Endothelial cell of umbilical vein (primary cell): ENCODE results near the gene TM7SF2. TPM values are rescaled to one million over a fixed set of nuclear protein-coding genes. Genes with fewer than 3 reads are reported as not detected.

ENCODE experiments used
- BruUV-seq: library from RNA; stranded (reverse); fragments of 400-500 nt; replicated peaks from 2 replicates; lab custom pipeline; 2021; lab: Mats Ljungman, UMichigan
- CTCF ChIA-PET: fragments of 300-600, 350-600 bp; sonication (Branson Sonifier 250); formaldehyde crosslinking; loops from one replicate; lab custom pipeline; 2021; ENCODE audit warnings: antibody characterized with exemption, inconsistent platforms; lab: Charles Lee
- POLR2A ChIA-PET: fragments of 300-600, 350-600 bp; sonication (Branson Sonifier 250); formaldehyde crosslinking; loops from one replicate; lab custom pipeline; 2021; ENCODE audit warnings: antibody characterized with exemption, inconsistent platforms; lab: Charles Lee
- DNase-seq: peaks from one replicate; pipeline ENCODE4 v3.0.0-alpha.2; 2011; ENCODE audit warnings: low read depth, low spot score
- FAIRE-seq: peaks from 2 replicates; lab custom pipeline; 2011; peaks lifted over from hg19 to GRCh38; lab: Jason Lieb, UNC
- H2AFZ ChIP-seq: 2 replicates; pipeline ENCODE4 v1.6.0; 2012; ENCODE audit warnings: low read depth, low read length, control low read depth, inconsistent platforms
- H3K27ac ChIP-seq: 2 replicates; pipeline ENCODE4 v1.5.1; 2011; ENCODE audit warnings: low read depth, mild to moderate bottlenecking, control low read depth, low read length, moderate library complexity; ENCODE audit not compliant: insufficient read depth
- H3K27me3 ChIP-seq, 2 experiments: 2 replicates each; pipeline versions ENCODE4 v1.6.0 to v1.6.1; 2011; ENCODE audit warnings: low read length in 2 of 2, mixed read lengths in 1 of 2; ENCODE audit not compliant: control insufficient read depth in 2 of 2, insufficient read depth in 2 of 2
- H3K36me3 ChIP-seq, 2 experiments: 2 replicates in 1 of 2; 3 replicates in 1 of 2; pipeline ENCODE4 v1.5.1; 2011; ENCODE audit warnings: low read length in 2 of 2, mild to moderate bottlenecking in 1 of 2, moderate library complexity in 1 of 2; ENCODE audit not compliant: control insufficient read depth in 2 of 2, insufficient read depth in 2 of 2; ENCODE audit errors: extremely low read depth in 1 of 2
- H3K4me1 ChIP-seq: 3 replicates; pipeline ENCODE4 v1.5.1; 2011; ENCODE audit warnings: mild to moderate bottlenecking, low read length; ENCODE audit not compliant: control insufficient read depth, insufficient read depth; ENCODE audit errors: extremely low read depth
- H3K4me2 ChIP-seq: 2 replicates; pipeline ENCODE4 v1.6.1; 2011; ENCODE audit warnings: low read length, control low read depth, mixed read lengths; ENCODE audit not compliant: insufficient read depth
- H3K4me3 ChIP-seq, 3 experiments: fragments of 200-600 bp in 1 of 3; sonication (generic), shearing (Covaris generic) in 1 of 3; replicated peaks in 1 of 3; 2 replicates each; pipeline ENCODE4 v1.5.1; 2011 to 2016; ENCODE audit warnings: control low read depth in 3 of 3, low read length in 3 of 3, mild to moderate bottlenecking in 2 of 3, inconsistent platforms in 1 of 3, low read depth in 1 of 3, moderate library complexity in 1 of 3; ENCODE audit not compliant: insufficient read depth in 1 of 3
- H3K79me2 ChIP-seq: 2 replicates; pipeline ENCODE4 v1.6.0; 2012; ENCODE audit warnings: low read length, inconsistent platforms; ENCODE audit not compliant: control insufficient read depth, insufficient read depth
- H3K9ac ChIP-seq: replicated peaks from 2 replicates; pipeline ENCODE3; 2011; ENCODE audit warnings: low read length, control low read depth; ENCODE audit not compliant: insufficient read depth; ENCODE audit errors: extremely low read depth
- H3K9me1 ChIP-seq: replicated peaks from 3 replicates; pipeline ENCODE4 v1.6.0; 2011; ENCODE audit warnings: mild to moderate bottlenecking, low read length; ENCODE audit not compliant: control insufficient read depth, insufficient read depth; ENCODE audit errors: extremely low read depth
- H3K9me3 ChIP-seq: replicated peaks from 2 replicates; pipeline ENCODE4 v1.5.1; 2012; ENCODE audit warnings: low read length, inconsistent platforms; ENCODE audit not compliant: control insufficient read depth, insufficient read depth
- H4K20me1 ChIP-seq: replicated peaks from 2 replicates; pipeline ENCODE3; 2011; ENCODE audit warnings: mild to moderate bottlenecking, low read length; ENCODE audit not compliant: control insufficient read depth, insufficient read depth; ENCODE audit errors: extremely low read depth
- EZH2 ChIP-seq: IDR thresholded peaks from 2 replicates; pipeline ENCODE4 v1.6.1; 2012; ENCODE audit warnings: borderline replicate concordance, low read depth, mild to moderate bottlenecking, moderate library complexity, low read length, inconsistent platforms; ENCODE audit not compliant: severe bottlenecking
- FOS ChIP-seq: IDR thresholded peaks from 2 replicates; pipeline ENCODE4 v1.6.1; 2011; ENCODE audit warnings: mild to moderate bottlenecking, low read length, moderate library complexity, borderline replicate concordance; ENCODE audit not compliant: insufficient read depth
- GATA2 ChIP-seq: IDR thresholded peaks from 2 replicates; pipeline ENCODE4 v1.7.0; 2011; ENCODE audit warnings: low read depth, mild to moderate bottlenecking, moderate library complexity, mixed read lengths, low read length; ENCODE audit not compliant: insufficient read length, insufficient read depth
- JUN ChIP-seq: IDR thresholded peaks from 2 replicates; pipeline ENCODE4 v1.6.1; 2011; ENCODE audit warnings: borderline replicate concordance, low read depth; ENCODE audit not compliant: insufficient read length, insufficient read depth
- MYC ChIP-seq: IDR thresholded peaks from one replicate; pipeline ENCODE4 v1.6.1; 2011; ENCODE audit warnings: mild to moderate bottlenecking, low read depth, low read length
- POLR2A ChIP-seq: IDR thresholded peaks from 2 replicates; pipeline ENCODE4 v1.6.1; 2012; ENCODE audit warnings: low read depth, mild to moderate bottlenecking, control low read depth, low read length
- POLR2AphosphoS5 ChIP-seq: IDR thresholded peaks from 2 replicates; pipeline ENCODE4 v1.6.1; 2012; ENCODE audit warnings: low read depth, mild to moderate bottlenecking, control low read depth, low read length, moderate library complexity; ENCODE audit not compliant: insufficient read depth
- dilution Hi-C: fragments of 300-500 bp; cut with MboI; formaldehyde crosslinking; loops from one replicate; pipeline ENCODE4 v1.15.0; 2019; ENCODE audit warnings: low sequenced_read_pairs; ENCODE audit not compliant: extremely low pct_ligation_motif_present
- intact Hi-C: fragments of 100-400 bp; cut with micrococcal nuclease; formaldehyde crosslinking; loops from one replicate; pipeline ENCODE4 v1.10.0; 2022
- polyA plus RNA-seq, 4 experiments: library from polyadenylated mRNA; depleted of rRNA in 3 of 4; stranded (reverse) in 3 of 4; unstranded in 1 of 4; fragments of >200 nt; gene quantifications; 2 replicates each; pipeline versions ENCODE4 v1.2.1 to v1.2.3, GENCODE V29; 2011 to 2012; ENCODE audit warnings: missing spikeins in 1 of 4
- total RNA-seq: library from RNA; stranded (reverse); gene quantifications from 2 replicates; pipeline ENCODE4 v1.2.3, GENCODE V29; 2021
- TF ChIP-seq, protein P1 (sequence below), 2 donors: IDR thresholded peaks; 1 replicate in 1 of 2; 2 replicates in 1 of 2; pipeline ENCODE4 v1.5.1; 2011; ENCODE audit warnings: low read length in 2 of 2, mild to moderate bottlenecking in 2 of 2, moderate library complexity in 2 of 2, control low read depth in 1 of 2, inconsistent platforms in 1 of 2, low read depth in 1 of 2; ENCODE audit not compliant: insufficient read depth in 1 of 2; ENCODE audit errors: extremely low read depth in 1 of 2
- TF ChIP-seq, protein P2 (sequence below): IDR thresholded peaks from 2 replicates; pipeline ENCODE4 v1.6.1; 2011; ENCODE audit not compliant: insufficient read depth, insufficient read length

Gene TM7SF2
- total and polyA plus RNA-seq, 2 donors (not counting 3 experiments of a cell fraction or from before 2014, with no cell fraction given), result 11.6 to 47.1 TPM

DNA sequence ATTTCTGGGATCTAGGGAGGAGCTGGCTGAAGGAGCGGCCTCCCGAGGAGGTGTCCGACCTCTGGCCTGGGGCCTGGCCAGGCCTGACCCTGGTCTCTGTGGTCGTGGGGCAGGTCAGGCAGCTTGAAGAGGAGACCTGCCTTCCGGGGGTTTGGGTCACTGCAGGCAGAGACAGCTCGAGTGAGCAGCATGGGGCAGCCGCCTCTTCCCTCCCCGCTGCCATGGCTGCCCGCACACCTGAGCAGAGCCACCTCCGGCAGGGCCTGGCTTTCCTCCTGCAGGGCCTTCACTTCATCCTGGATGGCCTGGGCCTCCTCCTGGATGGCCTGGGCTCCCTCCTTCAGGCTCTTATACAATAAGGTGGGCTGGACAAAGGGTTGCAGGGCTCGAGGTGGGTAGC lies 45.4 kb upstream of the TM7SF2 start:
- DNase-seq, result no peak
- no peak overlapping the region for H3K4me3 ChIP-seq
- BruUV-seq, result no TSS peak
- no peak overlapping the region for H3K9ac ChIP-seq
- no peaks in the 10 kb centered on the region for H3K27me3 ChIP-seq
- no peaks in the 10 kb centered on the region for H3K36me3 ChIP-seq
- no peak overlapping the region for H3K27ac ChIP-seq
- ChIA-PET POLR2A (interaction anchor here (0.5 to 0.6 kb wide), 2 partner anchors 188 to 265 kb away, joined by 6 to 12 read pairs; no protein-coding TSS in a partner anchor), CTCF (no interaction called here)
- no peak overlapping the region for H3K4me2 ChIP-seq
- FAIRE-seq, result no peak
- no peaks in the 10 kb centered on the region for H3K9me3 ChIP-seq
- H3K4me1 ChIP-seq, result no peaks in the 10 kb centered on the region
- H2AFZ ChIP-seq, result no peak overlapping the region
- H3K79me2 ChIP-seq, result no peaks in the 10 kb centered on the region
- TF ChIP-seq POLR2A (no peak), MYC (no peak), GATA2 (no peak), EZH2 (no peak), FOS (no peak)
- intact Hi-C loops (no loop called here), dilution Hi-C loops (no loop called here)
- H4K20me1 ChIP-seq, result no peaks in the 10 kb centered on the region
- no peaks in the 10 kb centered on the region for H3K9me1 ChIP-seq

DNA sequence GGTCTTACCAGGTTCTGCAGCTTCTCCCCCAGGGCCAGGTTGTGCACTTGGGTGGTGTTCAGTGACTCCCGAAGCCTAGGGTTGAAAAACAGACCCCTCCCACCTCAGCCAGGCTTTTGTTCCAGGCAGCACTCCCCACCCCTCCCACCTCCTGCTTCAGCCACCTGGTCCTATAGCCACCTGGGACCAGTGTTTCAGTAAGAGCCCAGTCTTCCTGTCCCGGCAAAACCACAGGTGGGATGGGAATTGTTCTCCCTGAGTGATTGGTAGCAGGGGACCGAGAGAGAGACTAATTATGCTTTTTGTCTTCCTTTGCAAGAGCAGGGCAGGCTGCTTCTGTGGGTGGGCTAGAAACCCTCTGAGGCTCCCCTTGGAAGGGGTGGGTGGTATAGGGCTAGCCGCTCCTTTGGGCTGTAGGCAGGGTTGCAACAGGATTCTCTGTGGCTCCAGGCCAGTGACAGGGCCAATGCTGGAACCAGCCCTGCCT lies 44.8 kb upstream of the TM7SF2 start:
- no peak overlapping the region for H3K4me2 ChIP-seq
- dilution Hi-C loops, result no loop called here
- H3K36me3 ChIP-seq, result no peaks in the 10 kb centered on the region
- TF ChIP-seq EZH2, result no peak
- no peak for TF ChIP-seq POLR2A
- TF ChIP-seq MYC, result no peak
- no peak for TF ChIP-seq GATA2
- TF ChIP-seq POLR2AphosphoS5, result no peak
- TF ChIP-seq, protein P1, sequence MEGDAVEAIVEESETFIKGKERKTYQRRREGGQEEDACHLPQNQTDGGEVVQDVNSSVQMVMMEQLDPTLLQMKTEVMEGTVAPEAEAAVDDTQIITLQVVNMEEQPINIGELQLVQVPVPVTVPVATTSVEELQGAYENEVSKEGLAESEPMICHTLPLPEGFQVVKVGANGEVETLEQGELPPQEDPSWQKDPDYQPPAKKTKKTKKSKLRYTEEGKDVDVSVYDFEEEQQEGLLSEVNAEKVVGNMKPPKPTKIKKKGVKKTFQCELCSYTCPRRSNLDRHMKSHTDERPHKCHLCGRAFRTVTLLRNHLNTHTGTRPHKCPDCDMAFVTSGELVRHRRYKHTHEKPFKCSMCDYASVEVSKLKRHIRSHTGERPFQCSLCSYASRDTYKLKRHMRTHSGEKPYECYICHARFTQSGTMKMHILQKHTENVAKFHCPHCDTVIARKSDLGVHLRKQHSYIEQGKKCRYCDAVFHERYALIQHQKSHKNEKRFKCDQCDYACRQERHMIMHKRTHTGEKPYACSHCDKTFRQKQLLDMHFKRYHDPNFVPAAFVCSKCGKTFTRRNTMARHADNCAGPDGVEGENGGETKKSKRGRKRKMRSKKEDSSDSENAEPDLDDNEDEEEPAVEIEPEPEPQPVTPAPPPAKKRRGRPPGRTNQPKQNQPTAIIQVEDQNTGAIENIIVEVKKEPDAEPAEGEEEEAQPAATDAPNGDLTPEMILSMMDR (IDR thresholded peaks at IDR 0.05; ENCODE audit: extremely low read depth in 1 of 2, insufficient read depth in 1 of 2, low read depth in 1 of 2, low read length in 2 of 2), result no peak
- TF ChIP-seq, protein P2, sequence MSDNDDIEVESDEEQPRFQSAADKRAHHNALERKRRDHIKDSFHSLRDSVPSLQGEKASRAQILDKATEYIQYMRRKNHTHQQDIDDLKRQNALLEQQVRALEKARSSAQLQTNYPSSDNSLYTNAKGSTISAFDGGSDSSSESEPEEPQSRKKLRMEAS, result no peak
- TF ChIP-seq FOS, result no peak
- TF ChIP-seq JUN, result no peak
- H2AFZ ChIP-seq, result no peak overlapping the region
- intact Hi-C loops, result no loop called here
- H3K27me3 ChIP-seq, result no peaks in the 10 kb centered on the region
- FAIRE-seq (no peak), DNase-seq (no peak)
- no peaks in the 10 kb centered on the region for H4K20me1 ChIP-seq
- H3K4me3 ChIP-seq, result no peak overlapping the region
- H3K9me3 ChIP-seq, result no peaks in the 10 kb centered on the region
- H3K27ac ChIP-seq, result no peak overlapping the region
- no peak overlapping the region for H3K9ac ChIP-seq
- ChIA-PET CTCF (interaction anchor here (1.0 kb wide), 1 partner anchor 8 kb away, joined by 3 read pairs; the partner anchor contains the start of gene NAALADL1), POLR2A (interaction anchor here (0.5 to 0.6 kb wide), 2 partner anchors 188 to 264 kb away, joined by 6 to 12 read pairs; no protein-coding TSS in a partner anchor)
- H3K79me2 ChIP-seq, result no peaks in the 10 kb centered on the region
- H3K9me1 ChIP-seq, result no peaks in the 10 kb centered on the region
- no peaks in the 10 kb centered on the region for H3K4me1 ChIP-seq
- no TSS peak for BruUV-seq
